C4-2B (cell line): ENCODE data around the gene HSPA12A.

Experiments
- ZFX ChIP-seq: fragments of 450-650 bp; IDR thresholded peaks from 2 replicates; pipeline ENCODE4 v1.6.1; 2017
- TF ChIP-seq, protein P1 (sequence below): fragments of 450-650 bp; conservative IDR thresholded peaks from 2 replicates; pipeline ENCODE4 v1.5.1; 2017; ENCODE audit warnings: mild to moderate bottlenecking

DNA sequence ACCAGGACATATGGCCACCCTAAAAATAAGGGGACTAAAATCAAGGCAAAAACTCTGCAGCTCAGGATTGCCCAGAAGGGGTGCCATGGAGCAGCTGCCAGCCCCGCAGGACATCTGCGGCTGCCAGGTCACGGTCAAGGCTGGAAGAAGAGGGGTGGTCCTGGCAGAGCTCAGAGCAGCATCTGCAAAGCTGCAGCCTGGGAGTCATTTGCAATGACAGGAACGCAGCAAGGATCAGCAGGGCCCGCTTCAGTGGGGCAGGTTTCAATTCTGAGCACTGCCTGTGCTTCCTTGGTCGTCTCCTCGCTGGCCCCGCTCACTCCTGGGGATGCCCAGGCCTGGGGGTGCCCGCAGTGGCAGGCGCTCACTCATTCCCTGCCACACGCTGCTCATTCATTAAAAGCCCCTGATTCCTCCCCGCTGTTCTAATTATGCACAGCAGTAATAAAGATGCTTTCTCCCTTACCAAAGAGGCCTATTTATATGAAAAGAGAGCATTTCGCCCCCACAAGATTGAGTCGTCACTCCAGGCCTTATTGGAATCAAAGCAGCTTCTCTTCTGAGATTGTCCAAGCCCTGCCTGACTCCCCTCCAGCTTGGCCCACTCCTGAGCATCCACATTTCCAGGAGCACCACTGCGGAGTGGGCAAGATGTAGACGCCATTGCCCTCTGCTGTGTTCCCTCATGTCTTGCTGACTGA, 4.6 kb downstream of the HSPA12A start:
- TF ChIP-seq, protein P1, sequence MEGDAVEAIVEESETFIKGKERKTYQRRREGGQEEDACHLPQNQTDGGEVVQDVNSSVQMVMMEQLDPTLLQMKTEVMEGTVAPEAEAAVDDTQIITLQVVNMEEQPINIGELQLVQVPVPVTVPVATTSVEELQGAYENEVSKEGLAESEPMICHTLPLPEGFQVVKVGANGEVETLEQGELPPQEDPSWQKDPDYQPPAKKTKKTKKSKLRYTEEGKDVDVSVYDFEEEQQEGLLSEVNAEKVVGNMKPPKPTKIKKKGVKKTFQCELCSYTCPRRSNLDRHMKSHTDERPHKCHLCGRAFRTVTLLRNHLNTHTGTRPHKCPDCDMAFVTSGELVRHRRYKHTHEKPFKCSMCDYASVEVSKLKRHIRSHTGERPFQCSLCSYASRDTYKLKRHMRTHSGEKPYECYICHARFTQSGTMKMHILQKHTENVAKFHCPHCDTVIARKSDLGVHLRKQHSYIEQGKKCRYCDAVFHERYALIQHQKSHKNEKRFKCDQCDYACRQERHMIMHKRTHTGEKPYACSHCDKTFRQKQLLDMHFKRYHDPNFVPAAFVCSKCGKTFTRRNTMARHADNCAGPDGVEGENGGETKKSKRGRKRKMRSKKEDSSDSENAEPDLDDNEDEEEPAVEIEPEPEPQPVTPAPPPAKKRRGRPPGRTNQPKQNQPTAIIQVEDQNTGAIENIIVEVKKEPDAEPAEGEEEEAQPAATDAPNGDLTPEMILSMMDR: no peak; the same call in 1 of the 2 replicates
- no peak for TF ChIP-seq ZFX
